Measurements from ENCODE around the gene PELI1. TPM values are rescaled to one million over a fixed set of nuclear protein-coding genes. Genes with fewer than 3 reads are reported as not detected.
A peak's percentile ranks its signal among the peaks of the same experiment; 100 is the strongest.

PELI1 gene
- total RNA-seq, 2 donors from 2014 or later: 49.2 to 51.8 TPM

- no peak for DNase-seq
- ATAC-seq: peak; percentile 75
- intact Hi-C loops (cut with DNase I, micrococcal nuclease): no loop called here
These were observed 13.9 kb downstream of the PELI1 start for GRCh38 chr2:64130333-64130732.

GRCh38 chr2:64128943-64129391, 15.3 kb downstream of the PELI1 start:
- no peak for ATAC-seq
- intact Hi-C loops (cut with DNase I, micrococcal nuclease): no loop called here
- no peak for DNase-seq

- no peak for ATAC-seq
- DNase-seq: no peak
- intact Hi-C loops (cut with DNase I, micrococcal nuclease): no loop called here
These were observed 15.8 kb downstream of the PELI1 start for GRCh38 chr2:64128406-64128805.

- DNase-seq: no peak
- intact Hi-C loops (cut with DNase I, micrococcal nuclease): no loop called here
- ATAC-seq: no peak
These were observed 17.1 kb downstream of the PELI1 start for GRCh38 chr2:64127119-64127518.

GRCh38 chr2:64126601-64127000, 17.6 kb downstream of the PELI1 start:
- ATAC-seq (peak; percentile 9), DNase-seq (no peak)
- intact Hi-C loops (cut with DNase I, micrococcal nuclease): no loop called here

- no peak for ATAC-seq
- no peak for DNase-seq
- intact Hi-C loops (cut with DNase I, micrococcal nuclease): no loop called here
These were observed 19.6 kb downstream of the PELI1 start for GRCh38 chr2:64124571-64124970.

GRCh38 chr2:64124168-64124567, 20.1 kb downstream of the PELI1 start:
- ATAC-seq (peak; percentile 59), DNase-seq (no peak)
- intact Hi-C loops (cut with DNase I, micrococcal nuclease): no loop called here

GRCh38 chr2:64123740-64124139, 20.5 kb downstream of the PELI1 start:
- intact Hi-C loops (cut with DNase I, micrococcal nuclease): no loop called here
- DNase-seq (no peak), ATAC-seq (peak; percentile 15)

- ATAC-seq (peak; percentile 74), DNase-seq (no peak)
- intact Hi-C loops (cut with DNase I, micrococcal nuclease): no loop called here
These were observed 21.9 kb downstream of the PELI1 start for GRCh38 chr2:64122358-64122757.

GRCh38 chr2:64120928-64121327, 23.3 kb downstream of the PELI1 start:
- ATAC-seq (peak; percentile 61), DNase-seq (peak; percentile 51 to 63)
- intact Hi-C loops (cut with DNase I, micrococcal nuclease): no loop called here

GRCh38 chr2:64120008-64120407, 24.2 kb downstream of the PELI1 start:
- intact Hi-C loops (cut with DNase I, micrococcal nuclease): no loop called here
- no peak for ATAC-seq
- DNase-seq: no peak

GRCh38 chr2:64119369-64119768, 24.9 kb downstream of the PELI1 start:
- intact Hi-C loops (cut with DNase I, micrococcal nuclease): no loop called here
- ATAC-seq: peak; percentile 14
- DNase-seq: no peak

- DNase-seq (no peak), ATAC-seq (peak; percentile 69)
- intact Hi-C loops (cut with DNase I, micrococcal nuclease): no loop called here
These were observed 28.2 kb downstream of the PELI1 start for GRCh38 chr2:64115808-64116598.

- ATAC-seq: no peak
- intact Hi-C loops (cut with DNase I, micrococcal nuclease): no loop called here
- no peak for DNase-seq
These were observed 29.3 kb downstream of the PELI1 start for GRCh38 chr2:64114912-64115277.

- no peak for DNase-seq
- peak; percentile 57 for ATAC-seq
- intact Hi-C loops (cut with DNase I, micrococcal nuclease): no loop called here
These were observed 29.9 kb downstream of the PELI1 start for GRCh38 chr2:64114063-64114911.

GRCh38 chr2:64112016-64112415, 32.2 kb downstream of the PELI1 start:
- intact Hi-C loops (cut with DNase I, micrococcal nuclease): no loop called here
- ATAC-seq (no peak), DNase-seq (no peak)

GRCh38 chr2:64111426-64111825, 32.8 kb downstream of the PELI1 start:
- ATAC-seq (no peak), DNase-seq (no peak)
- intact Hi-C loops (cut with DNase I, micrococcal nuclease): no loop called here

- DNase-seq: peak in 1 of 2 donors; percentile 35
- ATAC-seq: peak; percentile 49
- intact Hi-C loops (cut with DNase I, micrococcal nuclease): no loop called here
These were observed 35.5 kb downstream of the PELI1 start for GRCh38 chr2:64108666-64109241.

GRCh38 chr2:64106481-64106880, 37.7 kb downstream of the PELI1 start:
- intact Hi-C loops (cut with DNase I, micrococcal nuclease): no loop called here
- ATAC-seq (peak; percentile 22), DNase-seq (no peak)
